GM18870 (cell line): ENCODE data around the gene NAMPT.
"Not testable (repeated sequence)": the region's sequence is repeated elsewhere in the genome, so short reads cannot be mapped to it uniquely, and the experiment has no call there.

Experiments used
- ATAC-seq: cut with Tn5 transposase; IDR thresholded peaks from one replicate; pipeline ENCODE4 v1.9.1; 2021; ENCODE audit warnings: moderate library complexity; ENCODE audit not compliant: unreplicated experiment

NAMPT gene

DNA sequence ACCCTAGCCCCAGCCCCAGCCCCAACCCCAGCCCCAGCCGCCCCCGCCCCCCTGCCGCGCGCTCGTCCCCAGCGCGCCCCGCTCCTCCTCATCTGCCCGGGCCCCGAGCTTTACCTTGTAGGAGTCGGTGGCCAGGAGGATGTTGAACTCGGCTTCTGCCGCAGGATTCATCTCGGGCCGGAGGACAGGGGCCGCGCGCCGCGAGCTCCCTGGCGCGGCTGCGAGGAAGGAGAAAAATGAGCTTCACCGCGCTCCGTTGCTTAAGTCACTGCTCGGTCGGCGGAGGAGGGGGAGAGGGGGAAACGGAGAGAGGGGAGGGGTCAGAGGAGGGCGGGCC is at the start of gene NAMPT:
Gene NAMPT, minus strand, starts transcription at position 270 of the 337 bp plus-strand sequence. Its CDS starts 99 bp downstream, at position 171.
- ATAC-seq, result no peak

DNA sequence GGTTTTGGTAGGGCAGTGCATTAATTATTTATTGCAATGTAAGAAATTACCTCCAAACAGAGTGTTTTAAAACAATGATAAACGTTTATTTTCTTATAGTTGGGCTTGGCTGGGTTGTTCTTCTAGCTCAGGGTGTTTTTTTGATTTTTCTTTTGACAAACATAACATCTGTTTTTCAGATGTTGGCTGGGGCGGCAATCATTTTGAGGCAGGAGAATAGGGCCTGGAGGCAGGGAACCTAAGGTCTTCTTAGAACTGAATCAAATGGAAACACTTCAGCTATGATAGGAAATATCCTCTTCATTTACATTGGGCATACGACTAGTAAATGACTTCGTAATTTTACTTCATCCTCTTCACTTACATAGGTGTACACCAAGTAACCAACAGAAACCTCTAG is 47.4 kb upstream of the NAMPT start:
- ATAC-seq, result no peak

DNA sequence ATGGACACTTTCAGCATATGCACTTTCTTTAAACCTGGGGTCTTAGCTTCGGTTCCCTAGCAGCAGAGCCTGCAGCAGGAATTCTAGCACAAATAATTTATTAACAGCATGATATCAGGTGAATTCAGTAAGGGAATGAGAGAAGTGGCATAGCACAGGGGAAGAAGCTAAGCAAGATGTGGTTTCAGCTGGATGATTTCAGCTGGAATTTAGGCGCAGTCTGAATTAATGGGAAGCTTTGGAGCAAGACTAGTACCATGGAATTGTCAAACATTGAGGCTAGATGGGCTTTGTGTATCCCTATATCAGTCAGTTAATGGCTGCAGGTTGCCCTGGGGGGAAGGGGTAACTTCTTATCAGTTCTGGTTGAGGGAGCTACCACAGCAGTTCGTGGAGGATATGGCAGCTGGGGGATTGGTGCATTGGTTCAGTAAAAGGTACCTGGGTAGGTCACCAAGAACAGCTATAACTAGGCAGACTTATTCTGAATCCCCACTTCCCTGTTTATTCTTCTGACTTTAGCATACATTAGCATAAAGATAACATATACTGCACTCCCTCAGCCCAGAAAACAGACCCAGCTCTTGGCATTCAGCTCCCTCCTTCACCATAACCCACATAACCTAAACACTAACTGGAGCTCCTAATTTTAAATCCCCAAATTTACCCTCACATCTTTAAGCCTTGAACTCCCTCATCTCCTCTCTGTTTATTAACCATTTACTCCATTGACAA is 46.8 kb upstream of the NAMPT start:
- no peak for ATAC-seq

DNA sequence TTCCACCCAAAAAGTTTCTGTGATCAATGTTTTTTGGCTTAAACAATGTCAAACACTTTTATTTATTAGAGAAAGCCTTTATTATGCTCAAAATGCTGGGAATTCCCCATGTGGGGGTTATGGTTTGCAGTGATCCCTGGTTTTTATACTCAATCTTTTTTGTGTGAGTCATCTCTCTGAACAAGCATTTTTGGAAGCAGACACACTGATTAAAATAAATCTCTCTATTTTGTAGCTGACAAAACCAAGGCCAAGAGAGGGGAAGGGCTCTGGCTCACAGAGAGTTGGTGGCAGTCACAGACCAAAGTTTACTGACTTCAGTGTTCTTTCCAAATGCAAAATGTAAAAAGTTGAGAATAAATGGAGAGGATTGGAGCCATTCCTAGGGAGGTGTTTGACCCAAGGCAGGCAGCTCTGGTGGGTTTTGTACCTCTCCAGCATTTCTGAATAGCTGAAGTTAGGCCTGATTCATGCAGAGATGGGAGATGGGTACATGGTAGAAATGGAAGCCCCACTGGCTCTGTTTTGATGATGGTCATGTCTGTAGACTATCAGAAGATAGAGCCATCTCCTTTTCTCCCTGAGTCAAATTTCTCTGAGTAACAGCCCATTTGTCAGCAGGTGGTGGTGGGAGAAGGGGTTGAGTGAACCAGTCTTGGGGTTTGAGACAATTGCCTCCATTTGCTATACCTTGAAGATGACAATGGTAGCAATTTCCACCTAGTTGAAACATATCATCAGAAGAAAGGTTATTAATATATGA is 45.4 kb upstream of the NAMPT start:
- no peak for ATAC-seq

DNA sequence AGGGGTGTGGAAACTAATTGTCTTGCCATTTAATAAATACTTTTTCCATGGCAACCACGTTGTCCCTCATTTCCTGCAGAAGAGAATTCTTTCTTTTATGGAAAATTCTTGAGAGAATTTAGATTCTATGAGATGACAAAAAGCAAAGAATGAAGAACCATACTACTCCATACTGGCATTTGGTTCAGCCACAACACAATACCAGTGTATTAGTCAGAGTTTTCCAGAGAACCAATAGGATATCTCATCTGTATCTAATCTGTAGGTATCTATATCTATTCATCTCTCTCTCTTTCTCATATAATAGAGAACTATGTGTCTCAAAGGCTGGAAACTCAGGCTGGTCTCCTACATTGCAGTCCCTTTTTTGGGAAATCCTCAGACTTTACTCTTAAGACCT is 44.6 kb upstream of the NAMPT start:
- no peak for ATAC-seq

DNA sequence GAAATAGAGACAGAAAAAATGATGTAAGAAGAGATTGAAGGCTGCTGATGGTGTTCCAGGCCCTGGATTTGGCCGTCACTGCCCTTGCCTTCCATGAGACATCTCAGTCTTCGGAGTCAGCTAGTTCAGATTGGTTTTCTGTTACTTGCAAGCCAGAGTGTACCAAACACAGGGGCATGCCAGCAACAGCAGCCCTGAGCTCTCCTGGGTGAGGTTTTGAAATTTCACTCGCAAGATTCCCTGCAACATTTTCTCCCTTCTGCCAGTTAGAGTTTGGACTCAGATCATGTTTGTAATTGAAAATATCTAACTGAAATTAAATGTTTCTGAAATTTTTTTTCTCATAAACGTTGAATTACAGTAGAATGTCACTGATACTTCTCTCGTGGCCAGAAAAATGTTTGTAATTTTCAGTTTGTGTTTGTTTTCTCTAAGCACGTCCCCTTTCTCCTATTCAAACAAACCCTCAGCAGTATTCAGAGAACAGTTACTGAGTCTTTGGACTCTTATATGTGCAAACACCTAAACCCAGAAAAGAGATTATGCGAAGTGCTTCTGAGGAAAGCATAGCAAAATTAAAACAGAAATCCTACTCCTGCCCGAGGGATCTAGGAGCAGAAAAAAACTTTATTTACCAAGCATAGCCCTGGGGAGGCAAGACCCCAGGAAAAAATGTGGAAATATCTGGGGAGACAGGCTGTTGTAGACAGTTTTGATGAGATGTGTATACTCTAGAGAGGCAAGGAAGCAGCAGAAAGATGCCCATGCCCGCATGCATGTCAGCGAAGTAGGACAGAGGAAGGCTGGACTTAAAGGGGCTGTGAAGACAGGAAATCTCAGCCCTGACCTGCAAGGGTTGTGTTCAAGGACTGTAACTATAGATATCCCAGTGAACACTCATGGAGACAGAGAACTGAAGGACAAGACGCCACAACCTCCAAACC is 43.0 kb upstream of the NAMPT start:
- ATAC-seq, result no peak

DNA sequence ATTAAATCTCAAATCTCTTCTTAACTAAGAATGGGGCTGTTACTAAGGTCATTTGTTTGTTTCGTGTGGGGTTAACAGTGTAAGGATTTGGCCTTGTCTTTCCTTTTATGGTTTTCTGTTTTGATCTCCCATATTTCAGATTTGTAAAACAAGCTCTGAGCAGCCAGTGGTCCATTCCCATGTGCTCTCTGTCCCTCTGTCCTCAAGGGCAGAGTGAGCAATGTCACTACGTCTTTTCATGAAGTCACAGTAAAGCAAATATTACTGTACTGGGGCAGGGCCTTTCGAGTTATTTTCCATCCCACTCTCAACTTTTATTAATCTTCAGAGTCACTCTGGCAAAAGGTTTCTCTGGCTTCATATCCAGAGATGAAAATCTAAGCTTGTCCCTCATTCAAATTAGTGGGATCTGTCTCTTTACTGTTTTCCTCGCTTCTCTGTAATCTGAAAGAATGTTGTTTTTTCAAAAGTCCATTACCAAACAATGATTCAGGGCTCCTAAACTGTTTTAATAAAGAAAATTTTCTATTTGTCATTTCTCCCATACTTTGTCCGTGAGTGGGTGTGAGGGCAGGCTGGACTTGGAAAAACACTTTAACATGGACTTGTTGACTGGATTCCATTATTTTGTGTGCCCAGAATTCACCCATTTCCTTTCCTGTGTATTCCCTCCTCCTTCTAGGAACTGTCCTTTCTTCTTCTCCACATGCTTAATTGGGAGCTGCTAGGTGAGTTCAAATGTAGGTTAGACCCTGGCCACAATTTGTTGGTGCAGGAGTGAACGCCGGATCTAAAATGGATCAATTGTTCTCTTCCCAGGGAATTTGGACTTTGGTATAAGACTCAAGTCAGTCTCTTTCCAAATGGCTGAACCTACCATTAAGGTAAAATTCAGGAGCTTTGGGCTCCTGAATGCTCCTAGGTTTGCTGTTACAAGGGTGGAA is 42.1 kb upstream of the NAMPT start:
- no peak for ATAC-seq

DNA sequence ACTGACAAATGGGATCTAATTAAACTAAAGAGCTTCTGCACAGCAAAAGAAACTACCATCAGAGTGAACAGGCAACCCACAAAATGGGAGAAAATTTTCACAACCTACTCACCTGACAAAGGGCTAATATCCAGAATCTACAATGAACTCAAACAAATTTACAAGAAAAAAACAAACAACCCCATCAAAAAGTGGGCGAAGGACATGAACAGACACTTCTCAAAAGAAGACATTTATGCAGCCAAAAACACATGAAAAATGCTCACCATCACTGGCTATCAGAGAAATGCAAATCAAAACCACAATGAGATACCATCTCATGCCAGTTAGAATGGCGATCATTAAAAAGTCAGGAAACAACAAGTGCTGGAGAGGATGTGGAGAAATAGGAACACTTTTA is 39.7 kb upstream of the NAMPT start:
- ATAC-seq, result not testable (repeated sequence)

DNA sequence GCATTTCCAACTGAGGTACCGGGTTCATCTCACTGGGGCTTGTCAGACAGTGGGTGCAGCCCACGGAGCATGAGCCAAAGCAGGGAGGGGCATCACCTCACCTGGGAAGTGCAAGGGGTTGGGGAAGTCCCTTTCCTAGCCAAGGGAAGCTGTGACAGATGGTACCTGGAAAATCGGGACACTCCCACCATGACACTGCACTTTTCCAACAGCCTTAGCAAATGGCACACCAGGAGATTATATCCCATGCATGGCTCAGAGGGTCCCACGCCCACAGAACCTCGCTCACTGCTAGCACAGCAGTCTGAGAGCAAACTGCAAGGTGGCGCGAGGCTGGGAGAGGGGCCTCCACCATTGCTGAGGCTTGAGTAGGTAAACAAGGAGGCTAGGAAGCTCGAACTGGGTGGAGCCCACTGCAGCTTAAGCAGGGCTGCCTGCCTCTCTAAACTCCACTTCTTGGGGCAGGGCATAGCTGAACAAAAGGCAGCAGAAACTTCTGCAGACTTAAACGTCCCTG is 35.5 kb upstream of the NAMPT start:
- ATAC-seq, result not testable (repeated sequence)

DNA sequence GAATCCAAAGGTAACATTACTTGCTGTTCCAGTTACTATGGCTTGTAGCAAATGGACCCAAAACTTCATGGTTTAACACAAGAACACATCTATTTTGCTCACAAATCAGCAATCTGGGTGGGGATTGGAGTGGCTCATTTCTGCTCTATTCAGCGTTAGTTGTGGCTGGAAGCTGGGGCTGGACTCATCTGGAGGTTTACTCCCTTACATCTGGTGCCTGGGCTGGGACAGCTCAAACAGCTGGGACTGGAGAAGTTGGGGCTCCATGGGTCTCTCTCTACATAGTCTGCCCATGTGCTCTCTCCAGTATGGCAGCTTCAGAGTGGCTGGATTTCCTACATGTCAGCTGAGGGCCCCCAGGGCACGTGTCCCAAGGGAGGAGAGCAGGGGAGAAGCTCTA is 33.7 kb upstream of the NAMPT start:
- no peak for ATAC-seq

DNA sequence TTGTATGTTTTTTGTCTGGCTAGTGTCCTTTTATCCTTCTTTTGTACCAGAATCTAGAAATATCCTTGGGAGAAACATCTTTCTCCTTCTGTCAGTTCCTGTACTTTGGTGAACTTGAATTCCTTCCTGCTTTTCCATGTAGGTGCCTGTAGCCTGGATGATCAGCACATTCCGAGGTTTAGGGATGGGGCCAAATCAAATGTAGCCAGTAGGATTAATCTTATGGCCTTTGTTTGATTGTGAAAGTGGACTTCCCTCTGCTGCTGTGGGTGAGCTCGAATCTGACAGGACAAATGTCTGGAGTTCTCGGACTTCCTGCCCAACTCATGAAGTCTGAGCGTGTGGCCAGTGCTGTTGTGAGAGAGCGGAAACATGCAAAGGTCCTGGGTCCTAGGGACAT is 33.2 kb upstream of the NAMPT start:
- ATAC-seq, result no peak

DNA sequence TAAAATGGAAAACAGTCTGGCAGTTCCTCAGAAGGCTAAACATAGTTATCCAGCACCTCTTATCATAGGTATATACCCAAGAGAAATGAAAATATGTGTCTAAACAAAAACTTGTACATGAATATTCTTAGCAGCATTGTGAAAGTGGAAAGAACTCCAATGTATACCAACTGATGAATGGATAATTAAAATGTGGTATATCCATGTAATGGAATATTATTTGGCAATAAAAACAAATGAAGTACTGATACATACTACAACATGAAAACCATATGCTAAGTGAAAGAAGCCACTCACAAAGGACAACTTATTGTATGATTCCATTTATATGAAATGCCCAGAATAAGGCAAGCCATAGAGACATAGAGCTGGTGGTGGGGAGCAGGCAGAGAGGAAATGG is 32.2 kb upstream of the NAMPT start:
- no peak for ATAC-seq

DNA sequence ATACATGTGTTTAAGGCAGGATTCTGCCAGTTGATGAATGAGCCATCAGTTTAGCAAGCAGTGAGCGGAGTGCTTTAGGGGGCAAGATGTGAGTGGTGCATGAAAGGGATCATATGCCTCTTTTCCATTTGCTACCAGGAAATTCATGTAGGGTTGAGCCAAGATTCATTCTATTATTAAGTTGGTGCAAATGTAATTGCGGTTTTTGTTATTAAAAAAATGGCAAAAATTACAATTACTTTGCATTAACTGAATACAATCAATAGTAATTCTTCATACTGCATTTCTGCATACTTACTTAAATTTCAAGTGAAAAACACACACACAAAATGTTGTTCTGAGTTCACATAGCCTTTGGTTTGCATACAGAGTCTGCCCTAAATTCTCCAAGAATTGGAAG is 30.1 kb upstream of the NAMPT start:
- ATAC-seq, result no peak

DNA sequence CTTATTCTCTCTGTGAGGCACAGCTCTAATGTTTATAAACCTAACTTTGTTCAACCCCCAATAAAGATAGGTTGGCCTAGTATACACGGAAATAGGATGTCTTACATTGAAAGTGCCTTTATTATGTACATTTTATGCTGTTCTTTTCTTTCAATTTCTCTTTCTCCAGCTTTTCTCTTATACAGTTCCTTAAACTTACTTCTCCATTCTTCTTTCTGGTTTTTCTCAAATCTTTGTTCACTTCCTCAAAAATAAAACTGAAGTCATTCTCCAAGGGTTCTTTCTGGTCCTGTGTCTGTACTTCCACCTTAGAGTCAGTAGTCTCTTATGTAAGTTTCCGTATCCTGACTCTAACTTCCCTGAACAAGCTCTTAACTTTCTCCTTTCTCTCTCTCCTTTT is 29.2 kb upstream of the NAMPT start:
- ATAC-seq, result no peak

DNA sequence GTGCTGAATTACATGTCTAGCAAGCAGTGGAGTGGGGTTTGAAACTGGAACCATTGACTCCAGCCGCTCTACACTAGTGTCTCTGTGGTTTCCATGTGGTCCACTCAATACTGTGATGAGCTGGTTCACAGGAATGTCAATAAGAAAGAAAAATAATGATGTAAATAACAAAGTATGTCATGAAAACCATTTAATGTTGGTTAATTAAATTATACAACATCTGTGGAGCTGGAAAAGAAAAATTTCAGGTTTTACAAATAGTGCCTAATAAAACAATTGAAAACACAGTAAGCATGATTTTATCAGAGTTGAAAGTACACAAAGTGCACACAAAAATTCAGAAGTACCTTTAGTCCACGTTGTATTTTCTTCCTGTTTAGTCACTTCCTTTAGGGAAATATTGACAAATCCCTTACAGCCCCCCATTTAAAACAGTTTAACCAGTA is 28.7 kb upstream of the NAMPT start:
- ATAC-seq, result no peak

DNA sequence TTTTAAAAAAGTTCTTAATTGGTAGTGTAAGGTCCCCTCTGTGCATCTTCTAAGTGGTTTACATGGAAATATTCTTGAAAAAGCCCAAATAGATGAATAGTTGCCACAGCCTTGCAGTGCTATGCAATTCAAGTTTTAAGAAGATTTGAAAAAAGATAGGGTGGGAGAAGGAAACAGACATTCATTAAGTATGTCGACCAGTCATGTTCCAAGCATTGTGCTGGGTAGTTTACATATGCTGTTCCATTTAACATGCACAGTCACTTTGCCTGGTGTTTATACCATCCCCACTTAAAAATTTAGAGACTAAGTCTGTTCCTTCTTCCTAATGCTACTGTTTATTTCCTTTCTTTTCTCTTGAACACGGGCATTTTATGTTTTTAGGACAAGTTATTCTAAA is 28.1 kb upstream of the NAMPT start:
- ATAC-seq, result no peak

DNA sequence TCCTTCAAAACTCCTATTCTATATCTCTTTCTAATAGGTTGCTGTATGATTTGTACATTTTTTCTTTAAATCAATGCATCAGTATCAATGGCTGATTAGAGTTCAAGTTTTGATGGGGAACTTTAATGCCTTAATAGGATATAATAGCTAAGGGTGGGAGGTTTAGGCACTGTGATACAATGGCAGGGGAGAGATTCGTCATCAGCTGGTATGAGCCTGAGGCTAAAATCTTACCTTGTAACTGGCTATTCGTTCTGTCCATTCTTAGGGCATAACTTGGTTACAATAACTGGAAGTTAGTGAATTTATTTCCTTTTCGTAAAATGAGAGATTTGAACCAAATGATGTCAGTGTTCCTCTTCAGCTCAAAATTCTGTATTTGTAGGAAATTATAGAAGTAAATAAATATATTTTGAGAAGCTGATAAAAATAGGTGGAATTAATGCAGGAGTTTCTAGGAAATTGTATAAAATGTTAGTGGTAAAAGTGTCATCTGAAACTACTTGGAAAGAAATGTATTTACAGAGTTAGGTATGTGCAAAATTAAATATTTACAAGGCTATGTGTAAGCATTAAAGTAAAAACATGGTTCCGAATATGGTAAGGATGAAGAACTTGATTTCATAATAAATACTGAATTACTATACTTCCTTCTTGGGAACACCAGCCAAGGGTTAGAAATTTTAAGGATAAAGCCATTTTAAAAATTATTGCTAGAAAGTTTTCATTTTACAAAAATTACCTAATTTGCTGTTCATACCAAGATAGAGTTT is 27.5 kb upstream of the NAMPT start:
- ATAC-seq, result no peak

DNA sequence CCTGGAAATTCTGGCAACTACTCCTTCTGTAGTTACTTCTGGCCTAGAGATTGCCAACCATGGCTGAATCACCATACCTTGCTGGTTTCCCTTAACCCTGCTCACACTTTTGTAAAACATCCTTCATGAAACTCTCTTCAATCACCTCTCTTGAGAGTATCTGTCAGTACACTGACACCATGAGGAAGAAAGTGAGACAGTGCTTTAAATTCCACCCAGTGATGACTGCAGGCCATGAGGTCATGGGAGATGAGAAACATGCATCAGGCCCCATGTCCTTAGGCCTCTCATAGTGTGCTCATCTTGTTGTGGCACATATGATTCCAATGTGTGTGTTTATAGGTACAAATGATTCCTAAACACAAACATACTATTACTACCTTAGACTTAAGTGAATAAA is 24.6 kb upstream of the NAMPT start:
- ATAC-seq, result no peak

DNA sequence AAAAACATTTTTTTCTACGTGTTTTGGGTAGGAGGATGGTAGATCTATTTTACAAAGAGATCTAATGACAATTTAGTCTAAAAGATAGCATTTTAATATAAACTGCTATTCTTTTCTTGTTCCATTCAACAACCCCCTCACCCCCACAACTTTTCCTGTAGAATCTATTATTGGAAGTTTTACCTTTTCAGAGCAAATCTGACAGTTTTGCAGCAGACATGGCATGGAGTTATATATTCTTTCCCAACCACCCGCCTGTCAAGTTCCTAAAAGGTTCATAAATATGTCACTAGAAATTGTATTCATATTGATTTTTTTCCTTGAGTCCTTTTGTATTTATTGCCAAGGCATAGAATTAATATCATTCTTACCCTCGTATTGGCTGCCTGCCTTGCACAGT is 21.5 kb upstream of the NAMPT start:
- no peak for ATAC-seq
